Heart left ventricle (tissue), 16 donors: Measurements from ENCODE around the gene ACSM2B. TPM values are rescaled to one million over a fixed set of nuclear protein-coding genes. Genes with fewer than 3 reads are reported as not detected.
A peak's percentile ranks its signal among the peaks of the same experiment; 100 is the strongest.
"Not testable (repeated sequence)": the region's sequence is repeated elsewhere in the genome, so short reads cannot be mapped to it uniquely, and the experiment has no call there.

Experiments used
- ATAC-seq, 4 donors: fragments of 200-7000 bp; cut with Tn5 transposase; one replicate each; pipeline ENCODE4 v1.9.1; 2020 to 2022; ENCODE audit warnings: moderate library complexity in 4 of 4, mild to moderate bottlenecking in 3 of 4, moderate number of reproducible peaks in 1 of 4
- DNase-seq, 5 donors: peaks; one replicate each; pipeline ENCODE4 v3.0.0-alpha.2; 2020
- H3K27ac ChIP-seq, 12 donors: fragments of 200-600 bp; sonication (generic) in 4 of 12; one replicate each; pipeline versions ENCODE4 v1.5.0 to v1.8.0; 2016 to 2022; ENCODE audit warnings: mild to moderate bottlenecking in 2 of 12
- H3K27me3 ChIP-seq, 9 donors: fragments of 200-600 bp; sonication (generic) in 2 of 9; one replicate each; pipeline versions ENCODE4 v1.5.1 to v1.8.0; 2016 to 2022; ENCODE audit warnings: mild to moderate bottlenecking in 3 of 9
- H3K36me3 ChIP-seq, 9 donors: fragments of 200-600 bp; sonication (generic) in 2 of 9; one replicate each; pipeline versions ENCODE4 v1.5.0 to v1.8.0; 2018 to 2022; ENCODE audit warnings: mild to moderate bottlenecking in 2 of 9
- H3K4me1 ChIP-seq, 12 donors: fragments of 200-600 bp; sonication (generic) in 4 of 12; one replicate each; pipeline versions ENCODE4 v1.5.0 to v1.8.0; 2016 to 2022; ENCODE audit warnings: mild to moderate bottlenecking in 3 of 12
- H3K4me3 ChIP-seq, 12 donors: fragments of 200-600 bp; sonication (generic) in 4 of 12; one replicate each; pipeline versions ENCODE4 v1.5.0 to v1.8.0; 2017 to 2022; ENCODE audit warnings: mild to moderate bottlenecking in 9 of 12, moderate library complexity in 4 of 12
- H3K9me3 ChIP-seq, 12 donors: fragments of 200-600 bp; sonication (generic) in 4 of 12; one replicate each; pipeline versions ENCODE4 v1.5.0 to v1.8.0; 2016 to 2022; ENCODE audit warnings: mild to moderate bottlenecking in 1 of 12
- POLR2A ChIP-seq, 2 donors: fragments of 450-650 bp; IDR thresholded peaks; one replicate each; pipeline ENCODE4 v1.6.1; 2017; ENCODE audit warnings: antibody characterized with exemption in 2 of 2, mild to moderate bottlenecking in 2 of 2, moderate library complexity in 2 of 2
- WGBS, 4 donors: extraction: QIAGEN DNeasy Blood & Tissue Kit in 2 of 4; methylation state at CpG; one replicate each; pipeline versions ENCODE4 v1.1.5 to v1.1.7; 2013 to 2018; 5-methylcytosine and 5-hydroxymethylcytosine counted together
- intact Hi-C, 10 donors: fragments of 100-400 bp; cut with DNase I; formaldehyde crosslinking; loops; one replicate each; pipeline versions ENCODE4 v1.11.1 to v1.14.2; 2022
- polyA plus RNA-seq, 2 donors: library from polyadenylated mRNA; stranded (reverse); fragments of 200-250 nt; gene quantifications; one replicate each; pipeline ENCODE4 v1.2.3, GENCODE V29; 2013
- total RNA-seq, 9 donors: library from RNA; depleted of rRNA in 2 of 9; stranded (reverse); fragments of >200 nt in 2 of 9; fragmentation: NEBNext Ultra II Directional in 3 of 9; extraction: Animal tissue kit (Norgen Biotek cat#: 25700) in 3 of 9; gene quantifications; one replicate each; pipeline versions ENCODE4 v1.1.0 to v1.2.4, GENCODE V29; 2016 to 2023
- TF ChIP-seq, protein P1 (sequence below), 12 donors: fragments of 200-600 bp; sonication (generic) in 4 of 12; IDR thresholded peaks; one replicate each; pipeline versions ENCODE4 v1.5.0 to v1.8.0; 2018 to 2022; ENCODE audit warnings: antibody characterized with exemption in 12 of 12, mild to moderate bottlenecking in 5 of 12
- donor health status: ischemic (EF 13 %, LVEDD 7.1; RV severe dilation, severe dysfunction).
- donor health status: healthy with polysubstance abuse.
- donor health status: DM: no; HTN: yes; CAD: no.
- donor health status: DM: no; HTN: no; CAD: no.
- donor health status: ischemic (EF 25% LVEDD 6.9; RV normal size, moderate dysfunction).
- donor health status: ischemic (EF 25% LVEDD 5.7; RV mildly dilated, moderate dysfunction).
- donor health status: healthy.
- donor health status: DM: yes; HTN: yes; CAD: no.
- donor health status: ischemic (EF 35%, LVEDD 5.7; RV mildly dilated, moderate dysfunction).
- donor health status: nonischemic (EF 11% LVEDD 7.7; RV severe dilation, severe dysfunction).
- donor health status: DM: yes; HTN: yes; CAD: no.
- donor health status: PGD.
- donor health status: ischemic (EF 29% LVEDD 5.4; RV normal size, mild dysfunction).
- donor health status: nonischemic (EF 23%, LVEDD 6.1; RV moderate dilation, normal function).

ACSM2B gene
- total and polyA plus RNA-seq, 11 donors, result 0.06 to 0.14 TPM; not detected in 9

DNA sequence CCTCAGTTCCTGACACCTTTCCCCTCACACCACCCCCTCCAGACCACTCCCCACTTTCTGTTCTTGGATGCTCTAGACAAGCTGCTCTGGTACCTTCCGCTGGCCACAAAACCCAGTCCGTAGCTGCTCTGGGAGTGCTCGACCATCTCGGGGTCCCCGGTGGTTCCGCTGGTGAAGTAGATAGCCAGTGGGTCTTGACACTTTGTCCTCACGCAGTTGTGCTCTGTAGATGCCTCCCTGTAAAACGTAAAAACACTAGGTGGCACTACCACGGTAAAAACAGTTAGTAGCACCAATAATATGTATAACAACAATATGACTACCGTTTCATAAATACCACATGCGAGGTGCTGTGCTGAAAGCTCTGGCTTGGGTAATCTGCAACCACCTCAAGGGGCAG lies 26.0 kb upstream of the ACSM2B start:
- WGBS, 4 donors, result 38 to 60% (median 55%) methylated on average over 6 to 11 of the region's 11 CpGs
- ATAC-seq, H3K27me3 ChIP-seq, H3K9me3 ChIP-seq, DNase-seq, intact Hi-C loops, H3K36me3 ChIP-seq, H3K27ac ChIP-seq, H3K4me3 ChIP-seq, H3K4me1 ChIP-seq: not testable (repeated sequence)
- TF ChIP-seq, protein P1, sequence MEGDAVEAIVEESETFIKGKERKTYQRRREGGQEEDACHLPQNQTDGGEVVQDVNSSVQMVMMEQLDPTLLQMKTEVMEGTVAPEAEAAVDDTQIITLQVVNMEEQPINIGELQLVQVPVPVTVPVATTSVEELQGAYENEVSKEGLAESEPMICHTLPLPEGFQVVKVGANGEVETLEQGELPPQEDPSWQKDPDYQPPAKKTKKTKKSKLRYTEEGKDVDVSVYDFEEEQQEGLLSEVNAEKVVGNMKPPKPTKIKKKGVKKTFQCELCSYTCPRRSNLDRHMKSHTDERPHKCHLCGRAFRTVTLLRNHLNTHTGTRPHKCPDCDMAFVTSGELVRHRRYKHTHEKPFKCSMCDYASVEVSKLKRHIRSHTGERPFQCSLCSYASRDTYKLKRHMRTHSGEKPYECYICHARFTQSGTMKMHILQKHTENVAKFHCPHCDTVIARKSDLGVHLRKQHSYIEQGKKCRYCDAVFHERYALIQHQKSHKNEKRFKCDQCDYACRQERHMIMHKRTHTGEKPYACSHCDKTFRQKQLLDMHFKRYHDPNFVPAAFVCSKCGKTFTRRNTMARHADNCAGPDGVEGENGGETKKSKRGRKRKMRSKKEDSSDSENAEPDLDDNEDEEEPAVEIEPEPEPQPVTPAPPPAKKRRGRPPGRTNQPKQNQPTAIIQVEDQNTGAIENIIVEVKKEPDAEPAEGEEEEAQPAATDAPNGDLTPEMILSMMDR (IDR thresholded peaks at IDR 0.05), result peak in 4 of 12 donors; percentile 20 to 38 (median 30)

DNA sequence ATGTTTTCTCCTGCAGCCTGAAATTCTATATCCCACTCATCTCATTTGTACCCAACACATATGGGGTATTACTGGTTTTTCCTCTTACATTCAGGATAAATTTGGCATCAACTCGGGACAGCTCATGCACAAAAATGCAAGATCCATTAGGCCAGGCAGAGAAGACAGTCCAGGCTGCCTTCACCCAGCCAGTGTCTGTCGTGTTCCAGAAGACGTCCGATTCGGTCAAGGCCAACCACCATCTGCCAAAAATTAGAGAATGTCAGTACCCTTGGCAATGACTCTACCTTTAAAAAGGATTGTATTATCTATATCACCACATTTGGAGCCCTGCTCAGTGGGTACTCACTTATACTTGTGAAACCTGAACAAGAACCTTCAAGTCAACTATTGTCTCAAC lies 23.3 kb upstream of the ACSM2B start:
- H3K4me3 ChIP-seq, DNase-seq, H3K36me3 ChIP-seq, H3K27me3 ChIP-seq, H3K27ac ChIP-seq, H3K9me3 ChIP-seq, intact Hi-C loops, ATAC-seq, H3K4me1 ChIP-seq: not testable (repeated sequence)
- WGBS, 4 donors, result 83 to 92% (median 86%) methylated on average over 5 of the region's 5 CpGs

GRCh38 chr16:20598832-20599469 lies 22.8 kb upstream of the ACSM2B start:
- intact Hi-C loops, result no loop called here
- TF ChIP-seq, protein P1 (IDR thresholded peaks at IDR 0.05), result no peak
- TF ChIP-seq POLR2A (IDR thresholded peaks at IDR 0.05), result no peak
- Histone ChIP-seq H3K4me1 (no peaks in the 10 kb centered on the region), H3K27ac (no peak overlapping the region), H3K4me3 (no peak overlapping the region), H3K27me3 (no peaks in the 10 kb centered on the region), H3K9me3 (no peaks in the 10 kb centered on the region), H3K36me3 (no peaks in the 10 kb centered on the region)
- 60 to 64% (median 62%) methylated on average over 5 of the region's 5 CpGs for WGBS, 4 donors
- DNase-seq, result no peak
- ATAC-seq, result no peak

- DNase-seq, ATAC-seq, H3K4me3 ChIP-seq, H3K27ac ChIP-seq, H3K4me1 ChIP-seq, intact Hi-C loops, H3K27me3 ChIP-seq, H3K36me3 ChIP-seq, H3K9me3 ChIP-seq: not testable (repeated sequence)
- WGBS, 4 donors, result 66 to 73% (median 70%) methylated on average over 2 of the region's 2 CpGs
These were observed 19.5 kb upstream of the ACSM2B start for GRCh38 chr16:20595694-20596093.

DNA sequence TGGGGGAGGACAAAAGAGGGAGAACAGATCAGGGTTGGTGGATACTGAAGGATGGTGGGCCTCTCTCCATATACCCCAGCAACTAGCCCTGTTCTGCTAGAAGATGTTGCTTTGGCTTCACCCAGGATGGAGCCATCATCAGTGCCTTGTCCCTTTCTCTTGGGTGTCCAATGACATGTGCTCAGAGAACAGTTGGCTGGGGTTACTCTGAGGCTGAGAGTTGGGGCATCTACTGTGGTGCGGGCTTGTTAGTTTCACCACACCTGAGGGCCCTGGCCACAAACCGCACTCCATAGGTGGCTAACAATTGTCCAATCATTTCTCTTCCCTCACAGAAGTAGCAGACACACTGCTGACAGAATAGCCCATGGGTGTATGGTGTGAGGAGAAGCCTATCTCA lies 18.9 kb upstream of the ACSM2B start:
- WGBS, 4 donors, result 77 to 94% (median 88%) methylated on average over 2 of the region's 2 CpGs
- DNase-seq, H3K4me1 ChIP-seq, H3K27ac ChIP-seq, H3K4me3 ChIP-seq, ATAC-seq, H3K9me3 ChIP-seq, intact Hi-C loops, H3K27me3 ChIP-seq, H3K36me3 ChIP-seq: not testable (repeated sequence)

DNA sequence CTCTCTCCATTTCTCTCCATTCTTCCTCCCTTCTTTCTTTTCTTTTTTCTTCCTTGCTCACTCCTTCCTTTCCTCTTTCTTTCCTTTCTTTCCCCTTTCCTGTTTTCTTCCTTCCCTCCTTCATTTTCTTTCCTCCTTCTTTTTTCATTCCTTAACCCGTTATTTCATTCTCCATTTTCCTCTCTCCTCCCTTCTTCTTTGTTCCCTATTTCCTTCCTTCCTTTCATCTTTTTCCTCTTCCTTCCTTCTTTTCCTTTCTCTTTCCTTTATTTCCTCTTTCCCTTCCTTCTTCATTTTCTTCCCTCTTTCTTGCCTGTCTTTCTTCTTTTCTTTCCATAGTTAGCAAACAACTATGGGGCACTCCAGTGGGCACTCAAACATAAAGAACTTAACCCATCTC lies 16.6 kb upstream of the ACSM2B start:
- H3K27ac ChIP-seq, H3K9me3 ChIP-seq, H3K4me1 ChIP-seq, H3K27me3 ChIP-seq, H3K4me3 ChIP-seq, intact Hi-C loops, DNase-seq, ATAC-seq, H3K36me3 ChIP-seq: not testable (repeated sequence)
- 59 to 72% (median 68%) methylated on average over 1 of the region's 1 CpG for WGBS, 4 donors

DNA sequence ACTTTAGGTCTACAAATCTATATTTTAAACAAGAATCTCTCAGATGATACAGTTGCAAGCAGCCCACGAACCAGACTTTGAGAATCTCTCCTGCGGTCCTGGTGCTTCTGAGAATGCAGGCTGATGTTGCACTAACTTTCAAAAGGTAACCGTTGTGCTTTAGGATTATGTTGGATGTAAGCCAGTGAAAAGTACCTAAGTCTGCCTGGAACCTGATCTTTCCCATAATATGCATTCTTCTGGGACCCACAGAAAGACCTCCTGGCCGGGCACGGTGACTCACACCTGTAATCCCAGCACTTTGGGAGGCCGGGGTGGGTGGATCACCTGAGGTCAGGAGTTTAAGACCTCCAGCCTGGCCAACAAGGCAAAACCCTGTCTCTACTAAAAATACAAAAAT lies 13.3 kb upstream of the ACSM2B start:
- 86 to 95% (median 89%) methylated on average over 4 to 6 of the region's 6 CpGs for WGBS, 4 donors

GRCh38 chr16:20587645-20588074 lies 11.5 kb upstream of the ACSM2B start:
- H3K27me3 ChIP-seq, H3K4me1 ChIP-seq, H3K9me3 ChIP-seq, H3K36me3 ChIP-seq, intact Hi-C loops, H3K4me3 ChIP-seq: not testable (repeated sequence)
- 13 to 46% (median 21%) methylated on average over 1 to 2 of the region's 2 CpGs for WGBS, 4 donors
- DNase-seq (peak in 1 of 5 donors; percentile 38), ATAC-seq (peak; percentile 74 to 89 (median 82))
- peak overlapping the region in 2 of 12 donors; percentile 57 to 82 for H3K27ac ChIP-seq

More for the DNA sequence above, 13.3 kb upstream of the ACSM2B start:
- H3K27ac ChIP-seq, ATAC-seq, intact Hi-C loops, H3K4me1 ChIP-seq, H3K36me3 ChIP-seq, DNase-seq, H3K27me3 ChIP-seq, H3K4me3 ChIP-seq, H3K9me3 ChIP-seq: not testable (repeated sequence)

GRCh38 chr16:20586716-20587115 lies 10.5 kb upstream of the ACSM2B start:
- ATAC-seq, intact Hi-C loops, H3K27me3 ChIP-seq, H3K36me3 ChIP-seq, H3K4me3 ChIP-seq, DNase-seq, H3K4me1 ChIP-seq, H3K9me3 ChIP-seq: not testable (repeated sequence)
- 89 to 96% (median 94%) methylated on average over 1 of the region's 1 CpG for WGBS, 4 donors
- peak overlapping the region in 1 of 12 donors; percentile 82 for H3K27ac ChIP-seq
